ENCODE measurements around the gene LMF2.
"Not testable (repeated sequence)": the region's sequence is repeated elsewhere in the genome, so short reads cannot be mapped to it uniquely, and the experiment has no call there.

Gene LMF2

GRCh38 chr22:50542416-50542927 is 35.0 kb upstream of the LMF2 start:
- no peak overlapping the region for H2AFZ ChIP-seq (ENCODE audit: low read length)
- no peak overlapping the region for H3K9ac ChIP-seq (ENCODE audit: low read length)
- H3K36me3 ChIP-seq (replicated peaks; ENCODE audit: insufficient read depth, low read length) = no peaks in the 10 kb centered on the region
- peaks cover 39% of the 10 kb centered on the region for H3F3A ChIP-seq (ENCODE audit: insufficient read depth, low read length)
- H3K4me1 ChIP-seq (ENCODE audit: low read length) = peaks cover 29% of the 10 kb centered on the region
- no peak overlapping the region for H3K4me3 ChIP-seq (ENCODE audit: low read length)
- H3K79me2 ChIP-seq (ENCODE audit: low read length) = no peaks in the 10 kb centered on the region
- H3K27me3 ChIP-seq (replicated peaks; ENCODE audit: insufficient read depth, low read length) = peaks cover 11% of the 10 kb centered on the region
- H3K4me2 ChIP-seq (ENCODE audit: low read depth, low read length) = no peak overlapping the region
- TF ChIP-seq EZH2 (optimal IDR thresholded peaks at IDR 0.05; ENCODE audit: low read depth, low read length) (no peak), EZH2phosphoT487 (IDR thresholded peaks at IDR 0.05; ENCODE audit: low read length) (no peak), CTCF (IDR thresholded peaks at IDR 0.05; ENCODE audit: low read length) (no peak)
- H4K20me1 ChIP-seq (ENCODE audit: insufficient read depth, low read length) = no peaks in the 10 kb centered on the region
- no peaks in the 10 kb centered on the region for H3K9me2 ChIP-seq (replicated peaks; ENCODE audit: insufficient read depth, low read length)
- H3K9me3 ChIP-seq (replicated peaks; ENCODE audit: insufficient read depth, low read length) = no peaks in the 10 kb centered on the region
- no peak for DNase-seq
- no peak overlapping the region for H3K27ac ChIP-seq (ENCODE audit: low read length)

GRCh38 chr22:50541667-50542026 is 34.1 kb upstream of the LMF2 start:
- not testable (repeated sequence) for H3K4me3 ChIP-seq (ENCODE audit: low read length); H3K27me3 ChIP-seq (replicated peaks; ENCODE audit: insufficient read depth, low read length); H3K9me2 ChIP-seq (replicated peaks; ENCODE audit: insufficient read depth, low read length); H3K36me3 ChIP-seq (replicated peaks; ENCODE audit: insufficient read depth, low read length); DNase-seq; H4K20me1 ChIP-seq (ENCODE audit: insufficient read depth, low read length); H3K9me3 ChIP-seq (replicated peaks; ENCODE audit: insufficient read depth, low read length); H3K4me2 ChIP-seq (ENCODE audit: low read depth, low read length); H2AFZ ChIP-seq (ENCODE audit: low read length); H3K27ac ChIP-seq (ENCODE audit: low read length); H3K79me2 ChIP-seq (ENCODE audit: low read length); H3K9ac ChIP-seq (ENCODE audit: low read length)
- Histone ChIP-seq H3F3A (ENCODE audit: insufficient read depth, low read length) (peaks cover 43% of the 10 kb centered on the region), H3K4me1 (ENCODE audit: low read length) (peaks cover 35% of the 10 kb centered on the region)

- no peak overlapping the region for H3K4me3 ChIP-seq (ENCODE audit: low read length)
- H3K79me2 ChIP-seq (ENCODE audit: low read length) = no peaks in the 10 kb centered on the region
- no peak for TF ChIP-seq EZH2phosphoT487 (IDR thresholded peaks at IDR 0.05; ENCODE audit: low read length)
- TF ChIP-seq CTCF (IDR thresholded peaks at IDR 0.05; ENCODE audit: low read length) = no peak
- TF ChIP-seq EZH2 (optimal IDR thresholded peaks at IDR 0.05; ENCODE audit: low read depth, low read length) = no peak
- peak overlapping the region; percentile 40; the same call in 1 of the 2 replicates for H3K9ac ChIP-seq (ENCODE audit: low read length)
- peak overlapping the region; percentile 97; the same call in 1 of the 2 replicates for H3K27ac ChIP-seq (ENCODE audit: low read length)
- peaks cover 53% of the 10 kb centered on the region for H3F3A ChIP-seq (ENCODE audit: insufficient read depth, low read length)
- H3K4me2 ChIP-seq (ENCODE audit: low read depth, low read length) = peak overlapping the region; percentile 36; the same call in 1 of the 2 replicates
- no peak overlapping the region for H2AFZ ChIP-seq (ENCODE audit: low read length)
- H3K9me3 ChIP-seq (replicated peaks; ENCODE audit: insufficient read depth, low read length) = no peaks in the 10 kb centered on the region
- peaks cover 45% of the 10 kb centered on the region for H3K4me1 ChIP-seq (ENCODE audit: low read length)
- H3K27me3 ChIP-seq (replicated peaks; ENCODE audit: insufficient read depth, low read length) = peaks cover 3% of the 10 kb centered on the region; the same call in 1 of the 2 replicates
- H4K20me1 ChIP-seq (ENCODE audit: insufficient read depth, low read length) = no peaks in the 10 kb centered on the region
- no peak for DNase-seq
- H3K36me3 ChIP-seq (replicated peaks; ENCODE audit: insufficient read depth, low read length) = no peaks in the 10 kb centered on the region
- no peaks in the 10 kb centered on the region for H3K9me2 ChIP-seq (replicated peaks; ENCODE audit: insufficient read depth, low read length)
Measured at GRCh38 chr22:50540381-50540780, 32.9 kb upstream of the LMF2 start.

- no peaks in the 10 kb centered on the region for H3K9me2 ChIP-seq (replicated peaks; ENCODE audit: insufficient read depth, low read length)
- no peaks in the 10 kb centered on the region for H3K36me3 ChIP-seq (replicated peaks; ENCODE audit: insufficient read depth, low read length)
- H3K9me3 ChIP-seq (replicated peaks; ENCODE audit: insufficient read depth, low read length) = no peaks in the 10 kb centered on the region
- H3K27me3 ChIP-seq (replicated peaks; ENCODE audit: insufficient read depth, low read length) = no peaks in the 10 kb centered on the region
- H3K4me2 ChIP-seq (ENCODE audit: low read depth, low read length) = no peak overlapping the region
- no peaks in the 10 kb centered on the region for H3K79me2 ChIP-seq (ENCODE audit: low read length)
- no peak overlapping the region for H3K9ac ChIP-seq (ENCODE audit: low read length)
- no peak for DNase-seq
- no peak for TF ChIP-seq EZH2phosphoT487 (IDR thresholded peaks at IDR 0.05; ENCODE audit: low read length)
- no peak for TF ChIP-seq CTCF (IDR thresholded peaks at IDR 0.05; ENCODE audit: low read length)
- no peak for TF ChIP-seq EZH2 (optimal IDR thresholded peaks at IDR 0.05; ENCODE audit: low read depth, low read length)
- no peak overlapping the region for H3K4me3 ChIP-seq (ENCODE audit: low read length)
- no peaks in the 10 kb centered on the region for H4K20me1 ChIP-seq (ENCODE audit: insufficient read depth, low read length)
- H2AFZ ChIP-seq (ENCODE audit: low read length) = no peak overlapping the region
- H3K4me1 ChIP-seq (ENCODE audit: low read length) = peaks cover 49% of the 10 kb centered on the region
- no peak overlapping the region for H3K27ac ChIP-seq (ENCODE audit: low read length)
- H3F3A ChIP-seq (ENCODE audit: insufficient read depth, low read length) = peaks cover 49% of the 10 kb centered on the region
Measured at GRCh38 chr22:50537765-50538164, 30.3 kb upstream of the LMF2 start.

Data from MM.1S (cell line).